GM12875 (cell line): ENCODE data around the gene SLC25A20.
A peak's percentile ranks its signal among the peaks of the same experiment; 100 is the strongest.

Source experiments
- H3K4me3 ChIP-seq: one replicate; pipeline ENCODE4 v1.5.1; 2011; ENCODE audit warnings: low read depth, low read length, control low read depth
- TF ChIP-seq, protein P1 (sequence below): IDR thresholded peaks from 2 replicates; pipeline ENCODE4 v1.5.1; 2011; ENCODE audit warnings: low read depth, mild to moderate bottlenecking, control low read depth, inconsistent platforms, low read length, moderate library complexity, borderline replicate concordance; ENCODE audit not compliant: insufficient read depth

SLC25A20 gene

DNA sequence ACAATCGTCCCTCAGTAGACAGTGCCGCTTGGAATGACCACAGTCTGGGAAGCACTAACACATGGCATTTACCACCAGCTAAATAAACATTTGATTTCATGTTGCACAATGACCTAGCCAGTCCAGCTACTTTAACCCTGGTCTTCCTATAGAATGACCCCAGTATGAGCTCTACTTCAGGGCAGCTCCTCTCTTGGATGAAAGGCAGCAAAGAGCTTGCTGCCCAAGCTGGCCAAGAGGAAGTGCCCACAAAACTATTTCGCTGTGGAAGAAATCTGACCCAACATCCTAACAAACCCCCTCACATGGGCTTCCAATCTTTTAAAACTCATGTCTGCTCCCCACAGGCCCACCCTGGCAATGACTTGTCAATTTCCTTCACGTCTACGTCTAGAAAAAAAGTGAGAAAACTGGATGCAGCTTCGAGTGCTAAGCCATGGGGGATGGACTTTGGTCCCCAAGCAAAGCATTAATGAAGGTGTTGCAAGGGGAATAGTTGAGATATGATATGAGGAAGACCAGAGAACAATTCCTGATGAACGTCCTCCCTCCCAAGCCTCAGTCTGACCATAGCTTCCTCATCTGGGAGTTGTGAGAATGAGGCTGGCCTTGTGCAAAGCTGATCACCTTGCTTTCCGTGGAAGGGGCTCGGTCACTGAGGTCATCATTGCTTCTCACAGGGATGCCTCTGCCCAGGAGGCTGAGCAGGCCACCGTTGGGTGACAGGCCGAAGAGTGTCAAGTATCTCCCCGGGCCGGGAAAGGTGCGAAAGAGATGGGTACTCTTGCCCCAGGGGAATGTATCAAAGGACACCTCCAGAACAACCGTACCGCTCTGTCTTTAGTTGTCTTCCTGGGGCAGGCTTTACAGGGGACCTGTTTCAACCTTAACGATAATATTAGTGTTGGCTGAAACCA lies 964 bp downstream of the SLC25A20 start:
- H3K4me3 ChIP-seq = peak overlapping the region; percentile 71
- TF ChIP-seq, protein P1, sequence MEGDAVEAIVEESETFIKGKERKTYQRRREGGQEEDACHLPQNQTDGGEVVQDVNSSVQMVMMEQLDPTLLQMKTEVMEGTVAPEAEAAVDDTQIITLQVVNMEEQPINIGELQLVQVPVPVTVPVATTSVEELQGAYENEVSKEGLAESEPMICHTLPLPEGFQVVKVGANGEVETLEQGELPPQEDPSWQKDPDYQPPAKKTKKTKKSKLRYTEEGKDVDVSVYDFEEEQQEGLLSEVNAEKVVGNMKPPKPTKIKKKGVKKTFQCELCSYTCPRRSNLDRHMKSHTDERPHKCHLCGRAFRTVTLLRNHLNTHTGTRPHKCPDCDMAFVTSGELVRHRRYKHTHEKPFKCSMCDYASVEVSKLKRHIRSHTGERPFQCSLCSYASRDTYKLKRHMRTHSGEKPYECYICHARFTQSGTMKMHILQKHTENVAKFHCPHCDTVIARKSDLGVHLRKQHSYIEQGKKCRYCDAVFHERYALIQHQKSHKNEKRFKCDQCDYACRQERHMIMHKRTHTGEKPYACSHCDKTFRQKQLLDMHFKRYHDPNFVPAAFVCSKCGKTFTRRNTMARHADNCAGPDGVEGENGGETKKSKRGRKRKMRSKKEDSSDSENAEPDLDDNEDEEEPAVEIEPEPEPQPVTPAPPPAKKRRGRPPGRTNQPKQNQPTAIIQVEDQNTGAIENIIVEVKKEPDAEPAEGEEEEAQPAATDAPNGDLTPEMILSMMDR = no peak

DNA sequence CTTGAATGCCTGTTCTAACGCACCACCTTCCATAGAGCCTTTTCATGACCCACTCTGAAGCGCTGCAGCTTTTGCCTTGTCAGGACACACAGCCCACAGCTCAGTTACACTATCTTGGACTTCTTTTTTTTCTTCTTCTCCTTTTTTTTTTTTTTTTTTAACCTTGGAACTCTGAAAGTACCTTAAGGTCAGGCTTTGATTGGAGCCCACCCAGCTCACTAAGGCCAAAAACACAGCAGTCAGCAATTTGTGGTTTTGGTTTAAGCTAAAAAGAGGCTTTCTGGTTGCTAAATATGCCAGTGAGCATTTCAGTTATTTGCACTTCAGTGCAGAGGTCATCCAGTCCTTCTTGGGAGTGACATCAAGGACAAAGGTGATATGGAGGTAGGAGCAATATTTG lies 1.7 kb downstream of the SLC25A20 start:
- H3K4me3 ChIP-seq = no peak overlapping the region
- TF ChIP-seq, protein P1 = no peak

DNA sequence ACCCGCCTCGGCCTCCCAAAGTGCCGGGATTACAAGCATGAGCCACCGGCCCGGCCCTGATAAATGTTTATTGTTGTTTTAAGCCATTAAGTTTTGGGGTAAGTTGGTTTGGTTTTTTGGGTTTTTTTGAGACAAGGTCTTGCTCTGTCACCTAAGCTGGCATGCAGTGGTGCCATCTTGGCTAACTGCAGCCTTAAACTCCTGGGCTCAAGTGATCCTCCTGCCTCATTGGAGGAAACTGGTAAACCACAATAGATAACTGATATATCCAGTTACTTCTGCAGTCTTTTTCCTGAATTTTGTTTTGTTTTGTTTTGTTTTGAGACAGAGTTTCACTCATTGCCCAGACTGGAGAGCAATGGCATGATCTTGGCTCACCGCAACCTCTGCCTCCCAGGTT lies 4.2 kb downstream of the SLC25A20 start:
- H3K4me3 ChIP-seq = no peak overlapping the region
- TF ChIP-seq, protein P1 = no peak

DNA sequence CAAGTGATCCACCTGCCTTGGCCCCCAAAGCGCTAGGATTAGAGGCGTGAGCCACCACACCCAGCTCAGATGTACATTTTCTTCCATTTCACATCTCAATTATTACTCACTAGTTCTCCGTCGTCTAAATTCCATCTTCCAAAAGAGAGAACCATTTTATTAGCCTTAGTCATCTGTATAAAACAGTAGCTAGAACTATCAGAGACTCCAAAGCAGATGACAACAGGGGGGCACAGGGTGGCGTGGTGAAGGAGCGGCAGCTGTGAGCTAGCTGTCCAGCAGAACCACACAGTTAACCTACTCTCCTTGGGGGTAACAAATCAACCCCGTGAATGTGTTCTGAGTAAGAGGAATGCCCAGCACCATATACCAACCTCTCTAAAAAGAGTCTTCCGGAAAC lies 7.1 kb downstream of the SLC25A20 start:
- TF ChIP-seq, protein P1 = no peak
- H3K4me3 ChIP-seq = no peak overlapping the region

DNA sequence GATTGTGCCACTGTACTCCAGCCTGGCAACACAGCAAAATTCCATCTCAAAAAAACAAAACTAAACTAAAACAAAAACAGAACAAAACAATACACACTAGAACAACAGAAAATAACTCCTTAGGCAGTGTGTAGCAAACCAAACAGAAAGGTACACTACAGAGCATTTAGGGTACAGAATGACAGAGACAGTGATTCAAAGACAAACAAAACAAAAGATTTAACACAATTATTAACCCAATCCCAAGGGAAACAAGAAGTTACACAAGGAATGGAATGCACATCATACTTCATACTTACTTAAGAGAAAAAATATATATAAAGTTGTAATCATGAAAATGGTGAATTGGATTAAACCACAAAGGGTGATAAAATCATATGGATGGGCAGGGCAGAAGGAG lies 12.9 kb downstream of the SLC25A20 start:
- H3K4me3 ChIP-seq = no peak overlapping the region
- TF ChIP-seq, protein P1 = no peak

DNA sequence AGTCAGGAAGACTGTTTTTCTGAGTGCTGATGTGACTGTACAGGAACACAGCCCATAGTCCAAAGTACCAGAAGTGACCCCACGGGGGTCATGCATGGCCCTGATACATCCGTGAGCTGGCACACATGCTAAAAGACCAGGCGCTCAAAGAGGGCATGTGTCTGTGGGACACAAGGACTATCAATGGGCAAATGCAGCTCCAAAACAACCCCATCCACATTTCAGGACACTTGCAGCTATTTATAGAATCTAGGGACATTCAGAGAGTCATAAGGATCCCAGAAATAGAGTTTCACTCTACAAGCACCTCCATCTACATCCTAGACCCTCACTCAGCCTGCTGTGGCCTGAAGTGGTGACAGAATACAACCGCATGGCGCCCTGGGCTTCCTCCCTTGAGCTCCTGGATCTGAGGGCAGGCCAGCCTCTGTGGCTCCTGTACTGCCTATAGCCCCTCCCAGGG lies 17.0 kb downstream of the SLC25A20 start:
- TF ChIP-seq, protein P1 = no peak
- no peak overlapping the region for H3K4me3 ChIP-seq

DNA sequence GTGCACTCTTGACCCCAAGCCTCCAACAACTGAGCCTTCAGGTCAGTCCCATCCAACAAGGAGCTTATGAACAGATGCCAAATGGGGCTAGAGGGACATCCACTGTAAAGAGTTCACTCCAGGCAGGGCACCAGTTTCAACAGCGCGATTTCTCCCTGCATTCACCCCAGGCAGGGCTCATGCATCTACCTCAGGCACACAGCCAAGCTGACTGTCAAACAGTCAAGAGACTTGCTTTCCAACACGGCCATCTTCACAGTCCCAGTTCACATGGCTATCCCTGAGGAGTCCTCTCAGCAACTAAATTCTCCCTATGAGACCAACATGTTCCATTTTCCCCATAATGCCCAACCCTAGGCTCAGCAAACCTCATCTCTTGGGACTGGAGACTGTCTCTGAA lies 17.7 kb downstream of the SLC25A20 start:
- TF ChIP-seq, protein P1 = no peak
- no peak overlapping the region for H3K4me3 ChIP-seq
